MM.1S (cell line): ENCODE measurements around the gene WBP1L.

Experiments used
- EZH2 ChIP-seq: fragments of 300-600 bp; sonication (generic); optimal IDR thresholded peaks from 2 replicates; pipeline ENCODE3; 2017; ENCODE audit warnings: low read depth, mild to moderate bottlenecking, antibody characterized with exemption, low read length, mixed read lengths
- EZH2phosphoT487 ChIP-seq: fragments of 300-600 bp; sonication (generic); IDR thresholded peaks from 2 replicates; pipeline ENCODE4 v1.6.1; 2018; ENCODE audit warnings: antibody characterized with exemption, low read length
- TF ChIP-seq, protein P1 (sequence below): fragments of 300-600 bp; sonication (generic); IDR thresholded peaks from 2 replicates; pipeline ENCODE4 v1.5.1; 2016; ENCODE audit warnings: antibody characterized with exemption, low read length, mixed read lengths

DNA sequence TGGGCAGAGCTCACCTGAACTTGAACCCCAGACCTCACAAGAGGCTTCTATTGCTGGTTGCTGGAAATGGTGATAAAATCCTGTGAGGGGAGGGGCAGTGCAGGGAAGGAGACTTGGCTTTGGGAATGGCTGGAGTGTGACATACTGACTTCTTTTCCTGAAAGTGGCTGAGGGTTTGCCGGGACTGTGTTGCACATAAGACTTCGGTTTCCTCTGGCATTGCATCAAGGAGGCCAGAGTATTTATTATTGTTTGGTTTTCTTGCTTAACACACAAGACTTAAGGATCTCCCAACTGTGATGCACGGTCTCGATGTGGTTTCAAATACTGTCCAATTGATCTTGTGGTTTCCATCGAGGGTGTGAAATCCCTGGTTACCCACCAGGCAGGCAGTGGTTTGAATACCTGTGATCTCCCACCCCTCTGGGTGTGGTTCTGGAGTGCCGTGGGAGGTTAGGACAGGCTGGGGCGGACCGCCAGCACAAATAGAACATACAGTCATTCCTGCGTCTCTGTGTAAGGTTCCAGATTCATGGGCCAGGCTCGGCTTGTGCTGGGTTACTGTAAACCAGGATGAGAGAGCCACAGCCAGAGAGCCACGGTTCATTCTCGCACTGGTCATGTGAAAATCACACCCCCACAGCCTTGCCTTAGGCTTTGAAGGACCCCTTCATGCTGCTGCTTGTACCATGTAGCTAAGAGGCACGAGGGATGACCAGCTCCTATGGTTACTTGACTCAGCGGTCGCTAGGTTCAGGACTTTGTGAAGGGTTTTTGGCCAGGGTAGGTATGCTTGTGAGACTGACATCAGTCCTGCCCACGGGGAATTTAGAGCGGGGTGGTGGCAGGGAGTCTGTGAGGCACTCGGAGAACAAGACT is 39.2 kb downstream of the WBP1L start:
- TF ChIP-seq, protein P1, sequence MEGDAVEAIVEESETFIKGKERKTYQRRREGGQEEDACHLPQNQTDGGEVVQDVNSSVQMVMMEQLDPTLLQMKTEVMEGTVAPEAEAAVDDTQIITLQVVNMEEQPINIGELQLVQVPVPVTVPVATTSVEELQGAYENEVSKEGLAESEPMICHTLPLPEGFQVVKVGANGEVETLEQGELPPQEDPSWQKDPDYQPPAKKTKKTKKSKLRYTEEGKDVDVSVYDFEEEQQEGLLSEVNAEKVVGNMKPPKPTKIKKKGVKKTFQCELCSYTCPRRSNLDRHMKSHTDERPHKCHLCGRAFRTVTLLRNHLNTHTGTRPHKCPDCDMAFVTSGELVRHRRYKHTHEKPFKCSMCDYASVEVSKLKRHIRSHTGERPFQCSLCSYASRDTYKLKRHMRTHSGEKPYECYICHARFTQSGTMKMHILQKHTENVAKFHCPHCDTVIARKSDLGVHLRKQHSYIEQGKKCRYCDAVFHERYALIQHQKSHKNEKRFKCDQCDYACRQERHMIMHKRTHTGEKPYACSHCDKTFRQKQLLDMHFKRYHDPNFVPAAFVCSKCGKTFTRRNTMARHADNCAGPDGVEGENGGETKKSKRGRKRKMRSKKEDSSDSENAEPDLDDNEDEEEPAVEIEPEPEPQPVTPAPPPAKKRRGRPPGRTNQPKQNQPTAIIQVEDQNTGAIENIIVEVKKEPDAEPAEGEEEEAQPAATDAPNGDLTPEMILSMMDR = no peak
- no peak for TF ChIP-seq EZH2phosphoT487
- TF ChIP-seq EZH2 = no peak
